Prostate gland (tissue), 2 donors: Measurements from ENCODE around the gene GSPT2.

Experiments used
- CTCF ChIP-seq, 4 experiments: fragments of 200-600 bp in 2 of 4; fragments of 450-650 bp in 2 of 4; sonication (generic) in 2 of 4; IDR thresholded peaks; 1 replicate in 3 of 4; 2 replicates in 1 of 4; pipeline ENCODE4 v1.5.1; 2016 to 2019; ENCODE audit warnings: antibody characterized with exemption in 4 of 4, mild to moderate bottlenecking in 2 of 4, moderate library complexity in 2 of 4
- POLR2A ChIP-seq: fragments of 450-650 bp; IDR thresholded peaks from one replicate; pipeline ENCODE4 v1.6.1; 2016; ENCODE audit warnings: antibody characterized with exemption, mild to moderate bottlenecking
- POLR2AphosphoS5 ChIP-seq: sonication (generic); formaldehyde crosslinking; IDR thresholded peaks from one replicate; pipeline ENCODE4 v1.6.1; 2017; ENCODE audit warnings: antibody characterized with exemption

- TF ChIP-seq POLR2AphosphoS5 (no peak), CTCF (IDR thresholded peaks at IDR 0.05) (no peak), POLR2A (no peak)
These were observed 4.4 kb downstream of the GSPT2 start for GRCh38 chrX:51747671-51748070.
